ENCODE results near the gene SPATA25. TPM values are rescaled to one million over a fixed set of nuclear protein-coding genes. Genes with fewer than 3 reads are reported as not detected.

The SPATA25 gene
- total and polyA plus RNA-seq, 4 experiments from 2014 or later: 0.38 to 4.7 (median 2.8) TPM; not detected in 1

DNA sequence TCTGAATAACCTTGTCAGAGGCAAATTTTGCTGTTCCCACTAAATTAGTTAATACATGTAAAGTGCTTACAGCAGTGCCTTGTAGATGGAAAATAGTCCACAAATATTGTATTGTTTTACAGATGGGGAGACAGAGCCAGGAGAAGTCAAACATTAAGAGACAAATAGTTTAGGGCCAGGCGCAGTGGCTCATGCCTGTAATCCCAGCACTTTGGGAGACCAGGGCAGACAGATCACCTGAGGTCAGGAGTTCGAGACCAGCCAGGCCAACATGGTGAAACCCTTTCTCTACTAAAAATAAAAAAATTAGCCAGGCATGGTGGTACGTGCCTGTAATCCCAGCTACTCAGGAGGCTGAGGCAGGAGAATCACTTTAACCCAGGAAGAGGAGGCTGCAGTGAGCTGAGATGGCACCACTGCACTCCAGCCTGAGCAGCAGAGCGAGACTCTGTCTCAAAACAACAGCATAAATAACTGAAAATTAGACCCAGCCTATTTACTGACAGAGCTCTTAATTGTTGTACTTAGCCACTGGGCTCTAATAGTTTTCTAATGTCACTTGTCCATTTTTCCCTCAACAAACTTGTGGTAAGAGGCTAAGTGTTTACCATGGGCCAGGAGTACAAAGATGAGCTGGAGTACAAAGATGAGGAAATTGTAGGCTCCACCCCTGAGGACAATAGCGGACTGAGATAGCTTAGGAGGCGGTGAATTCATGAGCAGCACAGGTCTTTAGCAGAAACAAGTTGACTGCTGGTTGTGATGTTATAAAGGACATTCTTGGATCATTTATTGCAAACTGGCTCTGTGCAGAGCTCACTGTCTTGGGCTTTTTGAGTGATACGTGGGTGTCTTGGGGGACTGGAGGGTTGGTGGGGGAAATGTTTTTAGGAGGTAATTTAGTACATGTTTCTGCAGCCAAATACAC lies 23.6 kb downstream of the SPATA25 start:
- Histone ChIP-seq H3K9me3 (ENCODE audit: control insufficient read depth in 1 of 2, low read length in 2 of 2) (no peaks in the 10 kb centered on the region), H3K27me3 (ENCODE audit: insufficient read depth, low read length) (no peaks in the 10 kb centered on the region), H3K4me3 (ENCODE audit: low read length in 2 of 2) (no peak overlapping the region), H3K27ac (ENCODE audit: low read depth, low read length) (no peak overlapping the region), H3K4me1 (ENCODE audit: insufficient read depth, low read length) (peaks cover 2% of the 10 kb centered on the region), H3K36me3 (ENCODE audit: insufficient read depth, low read length) (no peaks in the 10 kb centered on the region)
- no peak for DNase-seq
- Mint-ChIP-seq H3K4me1 (peaks cover 5 to 12% (median 8%) of the 10 kb centered on the region in 4 donors), H3K4me3 (no peak overlapping the region), H3K36me3 (peaks cover 2 to 4% of the 10 kb centered on the region in 2 donors), H3K27ac (peak overlapping the region in 1 of 7 donors; percentile 53), H3K9me3 (no peaks in the 10 kb centered on the region), H3K27me3 (no peaks in the 10 kb centered on the region)
- ChIA-PET POLR2A (ENCODE audit: partially characterized antibody) (interaction anchor here (1.0 to 1.4 kb wide), 2 partner anchors 17 to 71 kb away, joined by 4 to 6 read pairs; partner anchors contain the start of genes PCIF1 and ZSWIM1), CTCF (ENCODE audit: partially characterized antibody) (interaction anchor here (1.3 kb wide), 1 partner anchor 70 kb away, joined by 3 read pairs; no protein-coding TSS in a partner anchor)
- intact Hi-C loops (cut with micrococcal nuclease): no loop called here

GRCh38 chr20:45861221-45862075 lies 26.0 kb downstream of the SPATA25 start:
- Histone ChIP-seq H3K27me3 (ENCODE audit: insufficient read depth, low read length) (no peaks in the 10 kb centered on the region), H3K4me3 (ENCODE audit: low read length in 2 of 2) (no peak overlapping the region), H3K36me3 (ENCODE audit: insufficient read depth, low read length) (no peaks in the 10 kb centered on the region), H3K9me3 (ENCODE audit: control insufficient read depth in 1 of 2, low read length in 2 of 2) (no peaks in the 10 kb centered on the region), H3K4me1 (ENCODE audit: insufficient read depth, low read length) (peaks cover 14% of the 10 kb centered on the region), H3K27ac (ENCODE audit: low read depth, low read length) (no peak overlapping the region)
- Mint-ChIP-seq H3K27ac (peak overlapping the region in 1 of 7 donors; percentile 38), H3K9me3 (no peaks in the 10 kb centered on the region), H3K36me3 (peaks cover 3 to 4% of the 10 kb centered on the region in 2 donors), H3K27me3 (no peaks in the 10 kb centered on the region), H3K4me3 (no peak overlapping the region), H3K4me1 (peaks cover 17 to 36% (median 23%) of the 10 kb centered on the region in 4 donors)
- ChIA-PET CTCF (ENCODE audit: partially characterized antibody) (no interaction called here), POLR2A (ENCODE audit: partially characterized antibody) (no interaction called here)
- DNase-seq: no peak
- intact Hi-C loops (cut with micrococcal nuclease): no loop called here

DNA sequence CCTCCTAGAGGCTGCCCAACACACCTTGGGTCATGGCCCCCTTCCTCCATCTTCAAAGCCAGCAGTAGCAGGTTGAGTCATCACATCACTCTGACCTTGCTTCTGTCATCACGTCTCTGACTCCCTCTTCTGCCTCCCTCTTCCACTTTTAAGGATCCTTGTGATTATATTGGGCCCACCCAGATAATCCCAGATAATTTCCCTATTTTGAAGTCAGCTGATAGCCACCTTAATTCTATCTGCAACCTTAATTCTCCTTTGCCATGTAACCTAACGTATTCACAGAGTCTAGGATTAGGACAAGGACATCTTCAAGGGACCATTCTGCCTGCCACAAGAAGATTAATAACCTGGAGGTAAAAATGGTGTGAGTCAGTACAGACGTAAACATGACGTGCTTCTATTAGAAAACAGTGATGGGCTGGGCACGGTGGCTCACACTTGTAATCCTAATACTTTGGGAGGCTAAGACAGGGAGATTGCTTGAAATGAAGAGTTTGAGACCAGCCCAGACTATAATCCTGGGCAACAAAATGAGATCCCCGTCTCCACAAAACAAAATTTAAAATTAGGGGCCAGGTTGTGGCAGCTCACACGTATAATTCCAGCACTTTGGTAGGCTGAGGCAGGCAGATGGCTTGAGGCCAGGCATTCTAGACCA lies 26.7 kb downstream of the SPATA25 start:
- Histone ChIP-seq H3K9me3 (ENCODE audit: control insufficient read depth in 1 of 2, low read length in 2 of 2) (no peaks in the 10 kb centered on the region), H3K27ac (ENCODE audit: low read depth, low read length) (no peak overlapping the region), H3K36me3 (ENCODE audit: insufficient read depth, low read length) (no peaks in the 10 kb centered on the region), H3K27me3 (ENCODE audit: insufficient read depth, low read length) (no peaks in the 10 kb centered on the region), H3K4me3 (ENCODE audit: low read length in 2 of 2) (no peak overlapping the region), H3K4me1 (ENCODE audit: insufficient read depth, low read length) (peaks cover 21% of the 10 kb centered on the region)
- CTCF ChIA-PET (ENCODE audit: partially characterized antibody): no interaction called here
- Mint-ChIP-seq H3K4me3 (no peak overlapping the region), H3K4me1 (peaks cover 20 to 43% (median 28%) of the 10 kb centered on the region in 4 donors), H3K27me3 (no peaks in the 10 kb centered on the region), H3K9me3 (no peaks in the 10 kb centered on the region), H3K36me3 (peaks cover 3 to 4% of the 10 kb centered on the region in 2 donors), H3K27ac (peak overlapping the region in 2 of 7 donors; percentile 38 to 54)
- POLR2A ChIA-PET (ENCODE audit: partially characterized antibody): no interaction called here
- DNase-seq: no peak
- intact Hi-C loops (cut with micrococcal nuclease): no loop called here

GRCh38 chr20:45859916-45860315 lies 27.5 kb downstream of the SPATA25 start:
- intact Hi-C loops (cut with micrococcal nuclease): loop anchor here (10.0 kb wide), 1 partner anchor 65 kb away; the partner anchor contains the start of genes DNTTIP1 and WFDC3
- no peaks in the 10 kb centered on the region for H3K9me3 Mint-ChIP-seq
- no peaks in the 10 kb centered on the region for H3K27me3 ChIP-seq (ENCODE audit: insufficient read depth, low read length)
- H3K4me3 Mint-ChIP-seq: no peak overlapping the region
- H3K4me1 Mint-ChIP-seq: peaks cover 23 to 49% (median 31%) of the 10 kb centered on the region in 4 donors
- H3K36me3 Mint-ChIP-seq: peaks cover 3 to 4% of the 10 kb centered on the region in 2 donors
- POLR2A ChIA-PET (ENCODE audit: partially characterized antibody): no interaction called here
- no peak overlapping the region for H3K27ac Mint-ChIP-seq
- H3K9me3 ChIP-seq (ENCODE audit: control insufficient read depth in 1 of 2, low read length in 2 of 2): no peaks in the 10 kb centered on the region
- H3K36me3 ChIP-seq (ENCODE audit: insufficient read depth, low read length): peaks cover 3% of the 10 kb centered on the region
- no peak overlapping the region for H3K27ac ChIP-seq (ENCODE audit: low read depth, low read length)
- H3K4me1 ChIP-seq (ENCODE audit: insufficient read depth, low read length): peaks cover 28% of the 10 kb centered on the region
- H3K4me3 ChIP-seq (ENCODE audit: low read length in 2 of 2): no peak overlapping the region
- no peaks in the 10 kb centered on the region for H3K27me3 Mint-ChIP-seq
- CTCF ChIA-PET (ENCODE audit: partially characterized antibody): no interaction called here
- DNase-seq: no peak

GRCh38 chr20:45857882-45858216 lies 29.6 kb downstream of the SPATA25 start:
- peak overlapping the region; percentile 71 to 78 for H3K4me3 ChIP-seq (ENCODE audit: low read length in 2 of 2)
- peaks cover 9 to 13% of the 10 kb centered on the region in 2 donors for H3K36me3 Mint-ChIP-seq
- POLR2A ChIA-PET (ENCODE audit: partially characterized antibody): interaction anchor here (0.6 to 4.8 kb wide), 14 partner anchors 17 to 838 kb away, joined by 3 to 68 read pairs (median 4); partner anchors contain the start of genes CTSA, NEURL2, PCIF1 and UBE2C

GRCh38 chr20:45857114-45857881 lies 30.1 kb downstream of the SPATA25 start, which contains the start of the genes ACOT8 and ZSWIM3:
Gene ACOT8 (minus strand): TSS chr20:45857392. CDS start chr20:45857315, 77 bp downstream.
Gene ZSWIM3 (plus strand): TSS chr20:45857614. CDS start chr20:45857826, 212 bp downstream.
- Mint-ChIP-seq H3K27me3 (no peaks in the 10 kb centered on the region), H3K4me1 (peaks cover 25 to 66% (median 39%) of the 10 kb centered on the region in 4 donors), H3K36me3 (peaks cover 12 to 13% of the 10 kb centered on the region in 2 donors), H3K27ac (peak within 1 kb of the TSS; percentile 84 to 99 (median 98)), H3K9me3 (no peaks in the 10 kb centered on the region), H3K4me3 (peak within 1 kb of the TSS; percentile 86 to 98 (median 95))
- ChIA-PET POLR2A (ENCODE audit: partially characterized antibody) (interaction anchor here (0.6 to 4.8 kb wide), 22 partner anchors 15 to 838 kb away, joined by 3 to 68 read pairs (median 4); partner anchors contain the start of genes CTSA, NEURL2, PCIF1 and UBE2C), CTCF (ENCODE audit: partially characterized antibody) (interaction anchor here (0.8 to 1.6 kb wide), 6 partner anchors 23 to 112 kb away, joined by 3 to 6 read pairs (median 4); partner anchors contain the start of gene ZSWIM1)
- Histone ChIP-seq H3K27ac (ENCODE audit: low read depth, low read length) (peak within 1 kb of the TSS; percentile 76), H3K4me3 (ENCODE audit: low read length in 2 of 2) (peak within 1 kb of the TSS; percentile 73 to 78), H3K4me1 (ENCODE audit: insufficient read depth, low read length) (peaks cover 35% of the 10 kb centered on the region), H3K36me3 (ENCODE audit: insufficient read depth, low read length) (peaks cover 19% of the 10 kb centered on the region), H3K9me3 (ENCODE audit: control insufficient read depth in 1 of 2, low read length in 2 of 2) (no peaks in the 10 kb centered on the region), H3K27me3 (ENCODE audit: insufficient read depth, low read length) (no peaks in the 10 kb centered on the region)
- intact Hi-C loops (cut with micrococcal nuclease): loop anchor here (1.0 to 10.0 kb wide), 7 partner anchors 24 to 115 kb away; partner anchors contain the start of genes CTSA, DNTTIP1, NEURL2 and UBE2C
- peak; percentile 97 to 99 (median 99) for DNase-seq

More at GRCh38 chr20:45857882-45858216, 29.6 kb downstream of the SPATA25 start:
- no peaks in the 10 kb centered on the region for H3K9me3 ChIP-seq (ENCODE audit: control insufficient read depth in 1 of 2, low read length in 2 of 2)
- H3K4me3 Mint-ChIP-seq: peak overlapping the region; percentile 86 to 98 (median 95)
- peaks cover 19% of the 10 kb centered on the region for H3K36me3 ChIP-seq (ENCODE audit: insufficient read depth, low read length)
- peak overlapping the region; percentile 76 for H3K27ac ChIP-seq (ENCODE audit: low read depth, low read length)
- H3K4me1 Mint-ChIP-seq: peaks cover 25 to 63% (median 38%) of the 10 kb centered on the region in 4 donors
- H3K27ac Mint-ChIP-seq: peak overlapping the region; percentile 84 to 99 (median 98)
- H3K4me1 ChIP-seq (ENCODE audit: insufficient read depth, low read length): peaks cover 35% of the 10 kb centered on the region
- intact Hi-C loops (cut with micrococcal nuclease): loop anchor here (1.0 to 10.0 kb wide), 7 partner anchors 23 to 114 kb away; partner anchors contain the start of genes CTSA, DNTTIP1, NEURL2 and UBE2C
- CTCF ChIA-PET (ENCODE audit: partially characterized antibody): interaction anchor here (1.3 to 1.6 kb wide), 3 partner anchors 23 to 112 kb away, joined by 3 to 6 read pairs (median 4); partner anchors contain the start of gene ZSWIM1
- DNase-seq: no peak
- H3K9me3 Mint-ChIP-seq: no peaks in the 10 kb centered on the region
- no peaks in the 10 kb centered on the region for H3K27me3 ChIP-seq (ENCODE audit: insufficient read depth, low read length)
- no peaks in the 10 kb centered on the region for H3K27me3 Mint-ChIP-seq
